Prostate gland (tissue), 2 donors: ENCODE results near the gene SLC35F3. TPM values are rescaled to one million over a fixed set of nuclear protein-coding genes. Genes with fewer than 3 reads are reported as not detected.
"Not testable (repeated sequence)": the region's sequence is repeated elsewhere in the genome, so short reads cannot be mapped to it uniquely, and the experiment has no call there.

Experiments
- DNase-seq: peaks from one replicate; pipeline ENCODE4 v3.0.0-alpha.2; 2019; ENCODE audit warnings: low spot score
- H3K27ac ChIP-seq, 2 donors: fragments of 200-600 bp; sonication (generic); 2 replicates each; pipeline ENCODE4 v1.5.1; 2017 to 2019
- H3K27me3 ChIP-seq: fragments of 200-600 bp; sonication (generic); replicated peaks from 2 replicates; pipeline ENCODE4 v1.5.1; 2019; ENCODE audit not compliant: insufficient read depth
- H3K36me3 ChIP-seq, 2 donors: fragments of 200-600 bp; sonication (generic); 1 replicate in 1 of 2; 2 replicates in 1 of 2; pipeline versions ENCODE4 v1.5.1 to v1.8.1; 2017 to 2019
- H3K4me1 ChIP-seq: fragments of 200-600 bp; sonication (generic); replicated peaks from 2 replicates; pipeline ENCODE4 v1.5.1; 2019
- H3K4me3 ChIP-seq, 2 donors: fragments of 200-600 bp; sonication (generic); 2 replicates each; pipeline ENCODE4 v1.5.1; 2017 to 2019
- H3K9me3 ChIP-seq: fragments of 200-600 bp; sonication (generic); 2 replicates; pipeline ENCODE4 v1.5.1; 2017
- POLR2A ChIP-seq: fragments of 450-650 bp; IDR thresholded peaks from one replicate; pipeline ENCODE4 v1.6.1; 2016; ENCODE audit warnings: antibody characterized with exemption, mild to moderate bottlenecking
- POLR2AphosphoS5 ChIP-seq: sonication (generic); formaldehyde crosslinking; IDR thresholded peaks from one replicate; pipeline ENCODE4 v1.6.1; 2017; ENCODE audit warnings: antibody characterized with exemption
- WGBS: methylation state at CpG from one replicate; pipeline ENCODE4 v1.1.5; 2018; 5-methylcytosine and 5-hydroxymethylcytosine counted together
- intact Hi-C: fragments of 100-400 bp; cut with DNase I; formaldehyde crosslinking; loops from one replicate; pipeline ENCODE4 v1.14.2; 2022
- total RNA-seq, 2 donors: library from RNA; depleted of rRNA; stranded (reverse); fragments of >200 nt; gene quantifications; one replicate each; pipeline ENCODE4 v1.1.0, GENCODE V29; 2016
- TF ChIP-seq, protein P1 (sequence below), 4 experiments: fragments of 200-600 bp in 2 of 4; fragments of 450-650 bp in 2 of 4; sonication (generic) in 2 of 4; IDR thresholded peaks; 1 replicate in 3 of 4; 2 replicates in 1 of 4; pipeline ENCODE4 v1.5.1; 2016 to 2019; ENCODE audit warnings: antibody characterized with exemption in 4 of 4, mild to moderate bottlenecking in 2 of 4, moderate library complexity in 2 of 4

The SLC35F3 gene
- total RNA-seq, 2 donors from 2014 or later = 0.34 to 0.64 TPM

DNA sequence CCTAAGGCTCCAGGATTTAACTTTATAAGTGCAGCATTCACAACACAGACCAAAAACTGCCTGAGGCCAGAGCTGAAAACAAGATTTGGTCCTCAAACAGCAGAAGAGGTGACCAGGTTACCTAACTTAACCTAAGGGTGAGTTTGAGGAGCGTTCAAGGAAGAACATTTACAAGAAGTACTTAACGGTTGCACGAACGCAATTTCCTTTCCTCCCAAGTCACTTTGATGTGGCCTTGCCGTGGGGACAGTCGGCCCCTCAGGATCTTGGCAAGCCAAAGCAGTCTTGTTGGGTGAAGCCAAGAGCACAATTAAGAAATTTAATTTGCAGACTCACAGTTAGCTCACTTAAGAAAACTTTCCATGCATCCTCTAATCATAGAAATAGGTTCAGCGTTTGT, 266.1 kb downstream of the SLC35F3 start:
- Histone ChIP-seq H3K9me3 (no peaks in the 10 kb centered on the region), H3K27me3 (no peaks in the 10 kb centered on the region), H3K4me1 (no peaks in the 10 kb centered on the region), H3K4me3 (no peak overlapping the region), H3K27ac (no peak overlapping the region), H3K36me3 (no peaks in the 10 kb centered on the region)
- DNase-seq = no peak
- WGBS = 31% methylated on average over 7 of the region's 7 CpGs
- TF ChIP-seq POLR2A (no peak), POLR2AphosphoS5 (no peak)
- TF ChIP-seq, protein P1, sequence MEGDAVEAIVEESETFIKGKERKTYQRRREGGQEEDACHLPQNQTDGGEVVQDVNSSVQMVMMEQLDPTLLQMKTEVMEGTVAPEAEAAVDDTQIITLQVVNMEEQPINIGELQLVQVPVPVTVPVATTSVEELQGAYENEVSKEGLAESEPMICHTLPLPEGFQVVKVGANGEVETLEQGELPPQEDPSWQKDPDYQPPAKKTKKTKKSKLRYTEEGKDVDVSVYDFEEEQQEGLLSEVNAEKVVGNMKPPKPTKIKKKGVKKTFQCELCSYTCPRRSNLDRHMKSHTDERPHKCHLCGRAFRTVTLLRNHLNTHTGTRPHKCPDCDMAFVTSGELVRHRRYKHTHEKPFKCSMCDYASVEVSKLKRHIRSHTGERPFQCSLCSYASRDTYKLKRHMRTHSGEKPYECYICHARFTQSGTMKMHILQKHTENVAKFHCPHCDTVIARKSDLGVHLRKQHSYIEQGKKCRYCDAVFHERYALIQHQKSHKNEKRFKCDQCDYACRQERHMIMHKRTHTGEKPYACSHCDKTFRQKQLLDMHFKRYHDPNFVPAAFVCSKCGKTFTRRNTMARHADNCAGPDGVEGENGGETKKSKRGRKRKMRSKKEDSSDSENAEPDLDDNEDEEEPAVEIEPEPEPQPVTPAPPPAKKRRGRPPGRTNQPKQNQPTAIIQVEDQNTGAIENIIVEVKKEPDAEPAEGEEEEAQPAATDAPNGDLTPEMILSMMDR (IDR thresholded peaks at IDR 0.05) = no peak
- intact Hi-C loops = no loop called here

DNA sequence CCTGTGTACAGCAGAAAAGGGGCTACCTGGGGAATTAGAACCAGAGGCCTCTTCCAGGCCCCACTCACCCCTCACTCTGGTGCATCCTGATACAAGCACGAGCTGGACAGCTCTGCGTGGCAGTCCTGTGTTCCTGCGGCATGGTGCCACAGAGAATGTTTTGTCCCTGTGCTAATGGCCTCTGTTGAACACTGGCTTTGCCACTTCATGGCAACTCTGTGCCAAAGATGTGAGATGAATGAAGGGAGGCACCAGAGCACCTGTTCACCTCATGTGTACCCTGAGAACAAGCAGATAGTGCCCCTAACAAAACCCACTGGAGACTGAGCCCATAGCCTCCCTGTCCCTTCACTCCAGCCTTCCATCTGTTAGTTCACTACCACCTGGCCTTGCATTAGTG, 269.5 kb downstream of the SLC35F3 start:
- WGBS = 44% methylated on average over 3 of the region's 3 CpGs
- H3K36me3 ChIP-seq = no peaks in the 10 kb centered on the region
- H3K4me3 ChIP-seq = no peak overlapping the region
- no peak for DNase-seq
- no peaks in the 10 kb centered on the region for H3K9me3 ChIP-seq
- H3K4me1 ChIP-seq = no peaks in the 10 kb centered on the region
- intact Hi-C loops = no loop called here
- TF ChIP-seq POLR2AphosphoS5 (no peak), POLR2A (no peak)
- TF ChIP-seq, protein P1 (IDR thresholded peaks at IDR 0.05) = no peak
- no peaks in the 10 kb centered on the region for H3K27me3 ChIP-seq
- H3K27ac ChIP-seq = no peak overlapping the region

DNA sequence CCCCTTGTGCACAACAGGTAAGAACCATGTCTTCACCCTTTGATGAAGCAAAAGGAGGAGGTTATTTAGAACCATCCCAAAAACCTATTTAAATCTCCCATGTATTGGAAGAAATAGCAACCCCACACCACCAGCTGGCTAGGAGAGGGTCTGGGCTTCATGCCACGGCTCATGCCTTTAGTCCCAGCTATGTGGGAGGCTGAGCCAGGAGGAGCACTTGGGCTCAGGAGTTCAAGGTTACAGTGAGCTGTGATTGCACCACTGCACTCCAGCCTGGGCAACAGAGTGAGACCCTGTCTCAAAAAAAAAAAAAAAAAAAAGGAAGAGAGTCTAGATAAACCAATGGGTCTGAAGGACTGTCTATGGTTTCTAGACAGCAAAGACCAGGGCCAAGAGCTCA, 270.9 kb downstream of the SLC35F3 start:
- WGBS = 70% methylated on average over 1 of the region's 1 CpG
- Histone ChIP-seq H3K27ac (no peak overlapping the region), H3K9me3 (no peaks in the 10 kb centered on the region), H3K4me1 (no peaks in the 10 kb centered on the region), H3K27me3 (no peaks in the 10 kb centered on the region), H3K36me3 (no peaks in the 10 kb centered on the region), H3K4me3 (no peak overlapping the region)
- no peak for DNase-seq
- TF ChIP-seq, protein P1 (IDR thresholded peaks at IDR 0.05) = no peak
- TF ChIP-seq POLR2A (no peak), POLR2AphosphoS5 (no peak)
- intact Hi-C loops = no loop called here

DNA sequence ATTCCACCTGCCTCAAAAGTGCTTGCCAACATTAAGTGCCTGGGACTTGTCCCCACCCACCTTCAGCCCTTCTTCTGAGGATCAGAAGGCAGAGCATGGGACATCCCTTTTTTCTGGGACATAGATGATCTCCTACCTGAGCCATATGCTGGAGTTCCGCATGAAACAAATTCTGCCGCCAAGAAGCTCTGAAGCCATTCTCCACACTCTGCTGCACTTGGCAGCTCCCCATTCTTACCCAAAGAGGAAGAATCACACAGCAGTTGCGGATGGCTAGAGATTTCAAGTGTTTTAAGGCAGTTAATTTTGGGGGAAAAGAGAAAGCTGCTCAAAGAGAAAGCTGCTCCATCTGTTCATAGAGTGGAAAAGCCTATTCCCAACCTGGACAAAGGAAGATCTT, 271.5 kb downstream of the SLC35F3 start:
- Histone ChIP-seq H3K27me3 (no peaks in the 10 kb centered on the region), H3K4me3 (no peak overlapping the region), H3K27ac (no peak overlapping the region), H3K36me3 (no peaks in the 10 kb centered on the region), H3K4me1 (no peaks in the 10 kb centered on the region), H3K9me3 (no peaks in the 10 kb centered on the region)
- DNase-seq = no peak
- TF ChIP-seq POLR2AphosphoS5 = no peak
- TF ChIP-seq, protein P1 (IDR thresholded peaks at IDR 0.05) = no peak
- TF ChIP-seq POLR2A = no peak
- intact Hi-C loops = no loop called here
- 93% methylated on average over 3 of the region's 3 CpGs for WGBS

DNA sequence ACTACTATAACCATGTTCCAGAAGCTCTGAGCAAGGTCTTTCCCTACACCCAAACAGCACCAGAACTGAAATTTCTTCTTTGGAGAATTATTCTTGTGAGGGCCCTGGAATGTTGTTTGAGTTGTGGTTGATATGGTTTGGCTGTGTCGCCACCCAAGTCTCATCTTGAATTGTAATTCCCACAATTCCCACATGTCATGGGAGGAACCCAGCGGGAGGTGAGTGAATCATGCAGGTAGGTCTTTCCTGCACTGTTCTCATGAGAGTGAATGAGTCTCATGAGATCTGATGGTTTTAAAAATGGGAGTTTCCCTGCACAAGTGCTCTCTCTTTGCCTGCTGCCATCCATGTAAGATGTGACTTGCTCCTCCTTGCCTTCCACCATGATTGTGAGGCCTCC, 272.4 kb downstream of the SLC35F3 start:
- H3K27me3 ChIP-seq, H3K27ac ChIP-seq, H3K4me3 ChIP-seq, DNase-seq, intact Hi-C loops, H3K4me1 ChIP-seq, H3K36me3 ChIP-seq, H3K9me3 ChIP-seq: not testable (repeated sequence)
- WGBS = 95% methylated on average over 2 of the region's 2 CpGs
